ENCODE data around the gene RS1.

The RS1 gene

DNA sequence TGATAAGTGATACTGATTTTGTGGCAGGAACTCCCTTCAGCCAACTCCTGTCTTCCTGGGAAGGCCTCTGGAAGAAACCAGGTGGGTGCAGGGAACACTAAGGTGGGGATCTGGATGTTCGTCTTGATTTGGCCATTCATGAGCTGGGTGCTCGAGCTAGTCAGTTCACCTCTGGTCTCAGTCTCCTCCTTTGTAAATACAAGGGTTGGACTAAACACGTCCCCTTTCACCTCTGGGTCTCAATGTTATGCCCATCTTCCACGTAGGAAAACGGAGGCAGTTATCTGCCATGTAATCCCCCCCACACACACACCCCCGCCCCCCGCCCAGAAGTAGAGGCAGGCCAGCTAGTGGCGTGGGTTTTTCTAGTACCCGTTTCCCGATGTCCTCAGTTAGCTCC, 4.1 kb upstream of the RS1 start:
- no peak for DNase-seq
- TF ChIP-seq, protein P1, sequence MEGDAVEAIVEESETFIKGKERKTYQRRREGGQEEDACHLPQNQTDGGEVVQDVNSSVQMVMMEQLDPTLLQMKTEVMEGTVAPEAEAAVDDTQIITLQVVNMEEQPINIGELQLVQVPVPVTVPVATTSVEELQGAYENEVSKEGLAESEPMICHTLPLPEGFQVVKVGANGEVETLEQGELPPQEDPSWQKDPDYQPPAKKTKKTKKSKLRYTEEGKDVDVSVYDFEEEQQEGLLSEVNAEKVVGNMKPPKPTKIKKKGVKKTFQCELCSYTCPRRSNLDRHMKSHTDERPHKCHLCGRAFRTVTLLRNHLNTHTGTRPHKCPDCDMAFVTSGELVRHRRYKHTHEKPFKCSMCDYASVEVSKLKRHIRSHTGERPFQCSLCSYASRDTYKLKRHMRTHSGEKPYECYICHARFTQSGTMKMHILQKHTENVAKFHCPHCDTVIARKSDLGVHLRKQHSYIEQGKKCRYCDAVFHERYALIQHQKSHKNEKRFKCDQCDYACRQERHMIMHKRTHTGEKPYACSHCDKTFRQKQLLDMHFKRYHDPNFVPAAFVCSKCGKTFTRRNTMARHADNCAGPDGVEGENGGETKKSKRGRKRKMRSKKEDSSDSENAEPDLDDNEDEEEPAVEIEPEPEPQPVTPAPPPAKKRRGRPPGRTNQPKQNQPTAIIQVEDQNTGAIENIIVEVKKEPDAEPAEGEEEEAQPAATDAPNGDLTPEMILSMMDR (IDR thresholded peaks at IDR 0.05; ENCODE audit: low read depth, low read length): no peak
- no peak overlapping the region for H3K4me3 ChIP-seq (ENCODE audit: low read depth, low read length)
- H3K36me3 ChIP-seq: no peaks in the 10 kb centered on the region
- H3K27me3 ChIP-seq: no peaks in the 10 kb centered on the region
- no peaks in the 10 kb centered on the region for H3K9me3 ChIP-seq
- no peaks in the 10 kb centered on the region for H3K4me1 ChIP-seq

DNA sequence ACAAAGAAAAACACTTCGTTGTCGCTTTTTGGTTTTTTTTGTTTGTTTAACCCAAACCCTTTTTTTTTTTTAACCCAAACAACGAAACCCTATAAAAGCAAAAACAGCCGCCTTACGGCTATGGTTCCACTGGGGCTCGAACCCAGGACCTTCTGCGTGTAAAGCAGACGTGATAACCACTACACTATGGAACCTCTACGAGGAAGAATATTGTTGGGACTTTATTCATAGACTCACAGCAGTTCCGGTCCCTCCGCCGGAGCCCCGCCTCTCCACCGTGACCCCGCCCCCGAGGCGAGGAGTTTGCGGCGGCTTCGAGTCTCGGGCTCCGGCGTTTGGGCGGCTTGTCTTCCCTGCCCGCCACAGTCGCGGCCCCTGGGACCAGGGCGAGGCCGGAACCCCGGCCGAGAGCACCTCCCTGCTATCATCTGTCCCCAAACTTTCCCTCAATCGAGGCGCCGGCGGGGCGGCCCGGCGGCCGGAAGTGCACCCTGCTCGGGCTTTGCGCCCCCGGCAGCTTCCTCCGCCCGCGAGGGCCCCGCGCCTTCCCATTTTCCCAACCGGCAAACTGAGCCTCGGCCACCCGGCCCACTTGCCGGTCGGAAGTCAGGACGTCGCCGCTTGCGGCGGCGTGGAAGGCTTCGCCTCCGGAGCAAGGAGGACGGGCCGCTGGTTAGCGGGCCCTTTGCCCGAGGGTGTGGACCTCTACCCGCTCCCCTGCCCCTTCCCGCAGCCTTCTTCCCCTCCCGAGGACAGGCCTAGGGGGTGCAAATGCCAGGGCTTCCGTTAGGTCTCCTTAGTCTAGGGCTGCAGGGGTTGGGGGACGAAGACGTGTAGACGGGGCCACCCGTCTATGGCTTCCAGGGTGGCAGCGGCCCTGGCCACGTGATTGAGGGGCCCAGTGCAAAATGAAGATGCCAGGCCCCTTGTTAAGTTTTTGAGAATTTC, 3.2 kb upstream of the RS1 start:
- DNase-seq: peak; percentile 81

DNA sequence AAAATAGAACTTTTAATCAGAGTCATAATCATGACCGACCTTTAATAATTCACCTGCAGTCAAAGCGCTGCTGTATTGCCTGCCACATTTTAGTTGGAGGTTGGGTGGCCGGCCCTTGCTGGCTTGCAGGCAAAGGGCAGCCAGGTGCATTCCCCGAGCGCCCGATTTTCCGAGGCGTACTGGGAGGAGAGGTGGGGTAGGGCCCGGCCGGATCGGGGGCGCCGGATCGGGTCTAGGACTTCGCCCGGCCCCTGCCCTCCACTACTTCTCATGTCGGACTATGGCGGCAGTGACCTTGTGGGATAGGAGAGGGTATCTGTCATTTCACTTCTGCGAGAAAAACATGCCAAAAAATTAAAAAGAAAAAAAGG, 2.5 kb upstream of the RS1 start:
- no peaks in the 10 kb centered on the region for H3K9me3 ChIP-seq
- H3K27me3 ChIP-seq: no peaks in the 10 kb centered on the region
- peak; percentile 30 for DNase-seq
- no peaks in the 10 kb centered on the region for H3K4me1 ChIP-seq
- peak overlapping the region; percentile 68 for H3K4me3 ChIP-seq (ENCODE audit: low read depth, low read length)
- TF ChIP-seq, protein P1 (IDR thresholded peaks at IDR 0.05; ENCODE audit: low read depth, low read length): no peak
- H3K36me3 ChIP-seq: no peaks in the 10 kb centered on the region

More for the DNA sequence above, 3.2 kb upstream of the RS1 start:
- Histone ChIP-seq H3K27me3 (no peaks in the 10 kb centered on the region), H3K4me1 (no peaks in the 10 kb centered on the region), H3K9me3 (no peaks in the 10 kb centered on the region), H3K36me3 (no peaks in the 10 kb centered on the region), H3K4me3 (ENCODE audit: low read depth, low read length) (peak overlapping the region; percentile 72)
- TF ChIP-seq, protein P1 (IDR thresholded peaks at IDR 0.05; ENCODE audit: low read depth, low read length): no peak

DNA sequence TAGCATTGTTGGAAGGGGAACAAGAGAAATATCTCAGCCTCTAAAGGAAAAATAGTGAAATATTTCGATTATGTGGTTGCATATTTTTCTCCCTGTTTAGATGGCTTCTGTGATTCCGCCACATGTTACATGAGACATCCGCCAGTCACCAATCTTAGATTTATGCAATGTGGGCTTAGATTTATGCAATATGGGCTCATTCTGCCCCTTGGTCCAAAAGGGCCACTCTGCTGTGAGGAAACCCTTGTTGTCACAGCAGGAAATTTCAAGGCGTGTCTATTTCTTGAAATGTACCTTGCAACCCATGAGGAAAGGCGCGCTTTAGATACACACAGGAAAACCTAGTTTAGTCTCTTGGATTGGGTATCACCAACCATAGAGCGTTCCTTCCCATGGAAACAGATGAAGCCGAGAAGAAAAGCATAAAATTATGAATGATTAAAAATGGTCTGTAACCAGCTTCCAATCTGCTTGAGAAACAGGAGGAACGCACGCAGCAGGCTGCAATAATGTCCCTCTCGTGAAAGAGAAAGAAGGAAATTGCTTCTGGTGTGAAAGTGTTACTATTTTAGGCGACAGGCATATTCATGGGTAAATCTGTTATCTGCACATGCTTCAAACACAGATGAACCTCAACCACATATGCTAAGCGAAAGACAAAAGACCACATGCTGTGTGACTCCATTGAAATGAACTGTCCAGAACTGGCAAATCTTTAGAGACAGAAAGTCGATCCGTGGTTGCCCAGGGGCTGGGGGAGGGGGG, 3.7 kb downstream of the RS1 start:
- H3K4me1 ChIP-seq: no peaks in the 10 kb centered on the region
- H3K36me3 ChIP-seq: no peaks in the 10 kb centered on the region
- DNase-seq: no peak
- no peaks in the 10 kb centered on the region for H3K9me3 ChIP-seq
- no peaks in the 10 kb centered on the region for H3K27me3 ChIP-seq
- H3K4me3 ChIP-seq (ENCODE audit: low read depth, low read length): no peak overlapping the region
- TF ChIP-seq, protein P1 (IDR thresholded peaks at IDR 0.05; ENCODE audit: low read depth, low read length): no peak

DNA sequence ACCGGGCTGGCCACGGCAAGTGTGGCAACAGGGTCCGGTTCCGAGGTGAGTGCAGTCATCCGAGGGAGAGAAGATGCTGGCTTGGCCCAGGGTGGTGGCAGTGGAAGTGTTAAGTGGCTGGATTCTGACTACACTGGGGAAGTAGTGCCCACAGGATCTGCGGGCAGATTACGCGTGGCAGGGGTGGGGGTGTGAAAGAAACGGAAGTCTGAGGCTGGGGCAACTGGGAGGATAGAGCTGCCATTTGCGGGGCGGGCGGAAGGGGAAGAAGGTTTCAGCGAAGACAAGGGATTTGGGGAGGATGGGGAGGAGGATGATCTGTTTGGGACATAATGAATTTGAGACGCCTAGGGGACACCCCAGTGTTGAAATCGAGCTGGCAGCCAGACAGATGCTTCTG, 5.3 kb downstream of the RS1 start:
- no peak for DNase-seq
- Histone ChIP-seq H3K9me3 (no peaks in the 10 kb centered on the region), H3K36me3 (no peaks in the 10 kb centered on the region), H3K4me1 (no peaks in the 10 kb centered on the region), H3K4me3 (ENCODE audit: low read depth, low read length) (no peak overlapping the region), H3K27me3 (no peaks in the 10 kb centered on the region)
- TF ChIP-seq, protein P1 (IDR thresholded peaks at IDR 0.05; ENCODE audit: low read depth, low read length): no peak
